ENCODE results near the gene RNF215.

DNA sequence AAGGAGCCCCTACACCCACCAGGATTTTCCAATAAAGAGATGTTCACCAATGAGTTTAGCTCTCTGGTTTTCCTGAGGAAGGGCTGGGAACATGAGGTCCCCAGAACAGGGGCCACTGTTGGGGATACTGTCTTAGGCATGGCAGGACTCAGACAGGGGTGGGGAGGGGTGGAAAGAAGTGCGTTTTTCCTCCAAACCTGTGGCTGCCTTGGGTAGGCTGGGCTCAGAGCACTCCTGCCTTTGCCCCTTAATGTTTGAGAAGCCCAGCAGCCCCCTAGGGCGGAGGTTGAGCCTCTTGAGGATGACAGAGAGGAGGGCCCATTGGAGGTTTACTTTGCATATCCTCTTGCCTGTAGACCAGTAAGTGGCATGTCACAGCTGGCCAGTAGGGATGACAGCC, 49.0 kb upstream of the RNF215 start:
- TF ChIP-seq CTCF (IDR thresholded peaks at IDR 0.05; ENCODE audit: low read depth, low read length), result no peak
- no peak for TF ChIP-seq EZH2phosphoT487 (IDR thresholded peaks at IDR 0.05; ENCODE audit: low read depth)

Data from OCI-LY3 (cell line).